ENCODE measurements around the gene BCL2L14.

DNA sequence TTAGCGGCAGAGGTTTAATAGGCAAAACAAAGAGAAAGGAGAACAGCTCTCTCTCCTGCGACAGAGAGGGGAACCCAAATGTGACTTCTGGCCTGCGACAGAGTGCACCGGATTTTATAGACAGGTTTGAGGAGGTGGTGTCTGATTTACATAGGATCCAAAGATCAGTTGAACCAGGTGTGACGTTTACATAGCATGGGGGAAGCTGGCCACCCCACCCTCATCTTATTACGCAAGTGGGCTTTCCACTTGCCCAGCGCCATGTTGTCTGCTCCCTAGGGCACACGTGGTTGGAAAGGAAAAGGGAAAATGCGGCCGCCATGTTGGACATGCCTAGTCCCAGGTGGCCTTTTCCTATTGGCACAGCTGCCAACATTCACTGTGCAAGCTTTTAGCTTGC lies 17.4 kb downstream of the BCL2L14 start:
- no peak for TF ChIP-seq POLR2A (IDR thresholded peaks at IDR 0.05)
- TF ChIP-seq, protein P1, sequence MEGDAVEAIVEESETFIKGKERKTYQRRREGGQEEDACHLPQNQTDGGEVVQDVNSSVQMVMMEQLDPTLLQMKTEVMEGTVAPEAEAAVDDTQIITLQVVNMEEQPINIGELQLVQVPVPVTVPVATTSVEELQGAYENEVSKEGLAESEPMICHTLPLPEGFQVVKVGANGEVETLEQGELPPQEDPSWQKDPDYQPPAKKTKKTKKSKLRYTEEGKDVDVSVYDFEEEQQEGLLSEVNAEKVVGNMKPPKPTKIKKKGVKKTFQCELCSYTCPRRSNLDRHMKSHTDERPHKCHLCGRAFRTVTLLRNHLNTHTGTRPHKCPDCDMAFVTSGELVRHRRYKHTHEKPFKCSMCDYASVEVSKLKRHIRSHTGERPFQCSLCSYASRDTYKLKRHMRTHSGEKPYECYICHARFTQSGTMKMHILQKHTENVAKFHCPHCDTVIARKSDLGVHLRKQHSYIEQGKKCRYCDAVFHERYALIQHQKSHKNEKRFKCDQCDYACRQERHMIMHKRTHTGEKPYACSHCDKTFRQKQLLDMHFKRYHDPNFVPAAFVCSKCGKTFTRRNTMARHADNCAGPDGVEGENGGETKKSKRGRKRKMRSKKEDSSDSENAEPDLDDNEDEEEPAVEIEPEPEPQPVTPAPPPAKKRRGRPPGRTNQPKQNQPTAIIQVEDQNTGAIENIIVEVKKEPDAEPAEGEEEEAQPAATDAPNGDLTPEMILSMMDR (IDR thresholded peaks at IDR 0.05): no peak

Data from transverse colon (tissue), 3 donors.